HEK293T (cell line): ENCODE measurements around the gene CES5A.

ENCODE experiments used
- BHLHE40 ChIP-seq: fragments of 450-650 bp; IDR thresholded peaks from 2 replicates; pipeline ENCODE4 v1.6.1; 2016; ENCODE audit warnings: mild to moderate bottlenecking, moderate library complexity, borderline replicate concordance
- PKNOX1 ChIP-seq: fragments of 450-650 bp; IDR thresholded peaks from 2 replicates; pipeline ENCODE4 v1.6.1; 2016
- SP1 ChIP-seq: fragments of 450-650 bp; IDR thresholded peaks from 2 replicates; pipeline ENCODE4 v1.6.1; 2017
- SUZ12 ChIP-seq: fragments of 450-650 bp; IDR thresholded peaks from 2 replicates; pipeline ENCODE4 v1.6.1; 2016; ENCODE audit warnings: mild to moderate bottlenecking

GRCh38 chr16:55889518-55889917 lies 14.3 kb upstream of the CES5A start:
- TF ChIP-seq SUZ12 (no peak), PKNOX1 (no peak), BHLHE40 (no peak), SP1 (no peak)
